HL-60/S4 treated with phorbol 12-myristate 13-acetate at 8.2 ng/mL for 4 days and 3 days (cell line): ENCODE results near the gene NDUFB7.
"Not testable (repeated sequence)": the region's sequence is repeated elsewhere in the genome, so short reads cannot be mapped to it uniquely, and the experiment has no call there.

Experiments used
- in situ Hi-C: fragments of 300-500 bp; cut with MboI; formaldehyde crosslinking; loops from 2 replicates; pipeline ENCODE4 v1.15.0; 2022; ENCODE audit warnings: low sequenced_read_pairs

NDUFB7 gene

DNA sequence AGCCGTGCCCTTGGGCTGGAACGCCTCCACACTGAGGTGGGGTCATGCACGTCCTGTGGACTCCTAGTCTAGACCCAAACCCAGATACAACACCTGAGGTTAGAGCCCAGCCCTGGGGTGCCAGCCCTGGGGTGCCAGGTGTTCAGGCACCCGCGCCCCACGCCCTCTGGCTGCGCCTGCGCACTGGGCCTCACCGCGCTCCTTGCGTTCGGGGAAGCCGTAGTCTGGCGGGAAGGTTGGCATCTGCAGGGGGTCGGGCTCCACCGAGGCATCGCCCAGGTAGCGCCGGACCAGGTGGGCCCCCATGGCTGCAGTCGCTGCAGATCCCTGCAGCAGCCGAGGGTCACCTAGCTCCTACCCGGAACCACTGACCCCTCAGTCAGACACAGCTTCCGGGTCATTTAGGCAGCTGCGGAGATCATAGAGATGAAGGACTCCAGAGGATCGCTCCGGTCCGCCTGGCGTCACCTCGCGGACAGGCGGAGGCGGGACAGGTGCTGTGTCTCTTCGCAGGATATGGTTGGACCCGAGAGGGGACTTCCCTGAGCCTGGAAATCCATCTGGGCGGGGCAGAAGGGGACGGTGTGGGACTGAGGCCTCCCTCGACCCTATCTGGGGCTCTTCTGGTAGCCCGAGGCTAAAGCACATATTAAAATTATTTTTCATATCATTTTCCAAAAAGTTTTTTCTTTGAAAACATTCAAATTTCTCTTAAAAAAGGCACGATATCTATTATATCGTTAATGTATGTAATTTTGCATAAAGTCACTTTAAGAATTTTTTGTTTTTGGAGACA lies at the start of gene NDUFB7:
Gene NDUFB7 (minus strand): TSS at position 372 of the 796 bp plus-strand sequence. CDS start 66 bp downstream, at position 306.
- in situ Hi-C loops = loop anchor here (5.0 kb wide), 1 partner anchor 115 kb away; no protein-coding TSS in a partner anchor

DNA sequence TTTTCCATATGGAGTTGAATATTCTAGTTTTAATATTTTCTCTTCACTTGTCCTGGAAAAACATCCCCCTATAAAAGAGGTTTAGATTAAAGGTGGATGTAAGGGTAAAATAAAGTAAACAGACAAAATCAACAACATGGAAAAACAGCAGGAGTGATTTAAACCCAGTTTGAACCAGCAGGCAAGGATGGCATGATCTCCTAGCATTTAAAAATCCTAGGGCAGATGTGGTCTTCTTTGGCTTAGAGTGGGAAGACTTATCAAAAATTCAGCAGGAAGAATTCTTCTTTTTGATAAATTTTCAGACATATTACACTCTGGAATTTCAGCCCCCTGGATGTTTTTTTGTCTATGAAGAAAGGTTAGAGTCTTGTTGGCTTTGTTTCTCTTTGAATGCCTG lies 47.5 kb upstream of the NDUFB7 start:
- in situ Hi-C loops = no loop called here

DNA sequence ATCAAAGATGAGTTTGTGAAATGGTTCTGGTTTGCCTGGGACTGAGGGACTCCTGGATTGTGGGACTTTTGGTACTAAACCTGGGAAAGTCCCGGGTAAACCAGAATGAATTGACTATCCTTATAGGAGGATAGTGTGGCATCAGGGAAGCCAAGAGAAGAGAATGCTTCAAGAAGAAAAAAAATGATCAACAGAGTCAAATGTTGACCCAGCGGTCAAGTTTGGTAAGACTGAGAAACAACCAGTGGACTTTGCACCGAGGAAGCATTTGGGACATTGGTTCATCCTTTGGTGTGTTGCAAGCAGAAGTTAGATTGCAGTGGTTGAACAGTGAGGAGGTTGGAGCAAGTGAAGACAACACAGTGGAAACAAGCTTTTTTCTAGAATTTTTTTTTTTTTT lies 44.5 kb upstream of the NDUFB7 start:
- in situ Hi-C loops = no loop called here

GRCh38 chr19:14615623-14616022 lies 43.8 kb upstream of the NDUFB7 start:
- in situ Hi-C loops = no loop called here

DNA sequence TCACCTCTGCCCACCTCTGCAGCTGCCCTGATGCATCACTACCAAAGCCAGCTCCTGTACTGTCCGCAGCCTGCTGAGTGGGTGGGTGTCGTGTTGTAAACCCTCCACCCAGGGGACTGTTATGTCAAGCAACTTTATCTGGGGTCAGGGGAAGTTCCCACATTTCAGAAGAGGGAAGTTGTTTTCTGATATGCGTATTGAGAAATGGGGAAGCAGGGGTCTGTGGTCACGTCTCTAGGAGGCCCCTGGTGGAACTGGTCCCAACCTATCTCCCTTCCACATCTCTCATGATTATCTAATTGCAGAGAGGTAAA lies 42.2 kb upstream of the NDUFB7 start:
- in situ Hi-C loops = no loop called here

- in situ Hi-C loops = not testable (repeated sequence)
Measured at GRCh38 chr19:14613399-14614098, 41.7 kb upstream of the NDUFB7 start.

DNA sequence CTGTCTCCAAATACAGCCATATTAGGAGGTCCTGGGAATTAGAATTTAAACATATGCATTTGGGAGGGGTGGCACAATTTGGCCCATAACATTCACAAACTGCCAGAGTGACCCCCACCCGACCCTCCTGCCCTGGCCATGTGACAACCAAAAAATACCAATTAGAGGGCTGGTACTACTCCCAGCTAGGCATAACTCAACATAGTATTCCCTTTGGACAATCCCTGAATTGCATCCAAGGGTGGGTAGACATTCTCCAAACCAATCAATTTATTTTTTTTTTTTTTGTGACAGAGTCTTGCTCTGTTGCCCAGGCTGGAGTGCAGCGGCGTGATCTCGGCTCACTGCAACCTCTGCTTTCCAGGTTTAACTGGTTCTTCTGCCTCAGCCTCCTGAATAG lies 40.8 kb upstream of the NDUFB7 start:
- in situ Hi-C loops = no loop called here

- in situ Hi-C loops = not testable (repeated sequence)
Measured at GRCh38 chr19:14612242-14612641, 40.4 kb upstream of the NDUFB7 start.

- in situ Hi-C loops = no loop called here
Measured at GRCh38 chr19:14611051-14611450, 39.2 kb upstream of the NDUFB7 start.

- in situ Hi-C loops = no loop called here
Measured at GRCh38 chr19:14606627-14607026, 34.8 kb upstream of the NDUFB7 start.

- in situ Hi-C loops = no loop called here
Measured at GRCh38 chr19:14603990-14604387, 32.1 kb upstream of the NDUFB7 start.

- in situ Hi-C loops = no loop called here
Measured at GRCh38 chr19:14599548-14600147, 27.8 kb upstream of the NDUFB7 start.

GRCh38 chr19:14595558-14595957 lies 23.7 kb upstream of the NDUFB7 start:
- in situ Hi-C loops = no loop called here

GRCh38 chr19:14589433-14589832 lies 17.6 kb upstream of the NDUFB7 start:
- in situ Hi-C loops = not testable (repeated sequence)

- in situ Hi-C loops = not testable (repeated sequence)
Measured at GRCh38 chr19:14585187-14585586, 13.3 kb upstream of the NDUFB7 start.

DNA sequence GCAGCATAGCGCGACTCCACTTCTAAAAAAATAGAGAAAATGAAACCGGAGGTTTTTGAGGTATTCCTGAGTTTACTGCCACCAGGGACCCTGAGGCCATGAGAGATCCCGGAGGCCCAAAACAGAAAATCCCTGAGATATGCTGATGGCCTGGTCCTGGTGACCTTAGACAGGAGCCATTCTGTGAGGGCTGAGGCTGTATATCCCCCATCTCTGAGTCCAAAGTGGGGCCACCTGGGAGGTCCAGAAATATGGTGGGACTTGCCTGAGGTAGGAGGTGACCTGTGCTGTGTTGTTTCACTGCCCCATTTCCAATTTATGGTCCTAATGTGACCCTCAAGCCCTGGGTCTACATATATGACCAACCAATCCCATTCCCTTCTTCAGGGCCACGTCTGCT lies 12.5 kb upstream of the NDUFB7 start:
- in situ Hi-C loops = not testable (repeated sequence)

GRCh38 chr19:14582894-14583340 lies 11.1 kb upstream of the NDUFB7 start, which contains the start of gene CLEC17A:
TSS of gene CLEC17A (plus strand) at chr19:14583084. CDS start at chr19:14583161, 77 bp downstream.
- in situ Hi-C loops = no loop called here

DNA sequence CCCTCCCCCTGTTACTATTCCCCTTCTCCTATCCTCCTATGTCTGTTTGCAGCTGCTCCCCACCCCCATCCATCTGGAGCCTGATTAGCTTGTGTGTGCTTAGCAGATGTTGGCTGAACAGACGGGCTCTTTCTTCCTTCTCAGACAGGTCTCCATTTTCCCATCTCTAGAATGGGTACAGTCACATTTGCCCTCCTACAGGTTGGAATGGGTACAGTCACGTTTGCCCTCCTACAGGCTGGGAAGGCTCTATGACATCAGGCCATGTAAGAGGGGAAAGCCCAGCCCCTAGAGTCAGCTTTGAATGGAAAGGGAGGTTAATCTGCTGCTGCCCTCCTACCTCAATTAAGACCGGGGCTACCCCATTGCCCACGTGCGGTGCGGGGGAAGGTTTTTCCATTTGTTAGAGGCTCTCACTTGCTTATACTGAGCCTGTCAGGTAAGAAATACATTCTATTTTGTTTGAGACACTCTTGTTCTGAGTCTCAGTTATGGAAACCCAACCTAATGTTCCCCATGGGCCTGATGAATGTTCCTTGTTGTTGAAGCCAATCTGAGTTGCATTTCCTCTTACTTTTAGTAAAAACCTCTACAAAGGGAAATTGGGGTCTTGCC lies 8.9 kb upstream of the NDUFB7 start:
- in situ Hi-C loops = no loop called here

DNA sequence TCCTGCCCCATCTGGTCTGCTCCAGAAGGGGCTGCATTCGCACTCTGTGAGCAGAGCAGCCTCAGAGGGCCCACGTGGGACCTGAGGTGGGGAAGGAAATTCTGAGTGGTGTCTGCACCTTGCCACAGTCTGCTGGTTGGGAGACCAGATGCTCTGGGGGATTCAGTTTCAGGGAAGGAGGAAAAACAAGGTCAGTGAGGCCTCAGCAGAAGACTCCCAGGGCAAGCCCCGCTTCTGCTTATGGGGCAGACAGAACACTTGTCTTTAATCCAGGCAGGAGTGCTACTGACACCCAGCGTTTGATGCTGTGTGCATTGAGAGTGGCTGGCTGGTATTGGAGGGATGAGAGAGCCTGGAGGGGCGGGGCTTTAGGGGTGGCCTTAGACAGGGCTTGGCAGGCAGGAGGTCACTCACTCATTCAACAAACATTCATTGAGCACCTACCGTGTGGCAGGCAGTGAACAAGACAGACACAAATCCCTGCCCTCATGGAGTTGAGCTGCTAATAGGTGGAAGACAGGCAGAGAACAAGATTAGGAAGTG lies 6.1 kb upstream of the NDUFB7 start:
- in situ Hi-C loops = no loop called here

DNA sequence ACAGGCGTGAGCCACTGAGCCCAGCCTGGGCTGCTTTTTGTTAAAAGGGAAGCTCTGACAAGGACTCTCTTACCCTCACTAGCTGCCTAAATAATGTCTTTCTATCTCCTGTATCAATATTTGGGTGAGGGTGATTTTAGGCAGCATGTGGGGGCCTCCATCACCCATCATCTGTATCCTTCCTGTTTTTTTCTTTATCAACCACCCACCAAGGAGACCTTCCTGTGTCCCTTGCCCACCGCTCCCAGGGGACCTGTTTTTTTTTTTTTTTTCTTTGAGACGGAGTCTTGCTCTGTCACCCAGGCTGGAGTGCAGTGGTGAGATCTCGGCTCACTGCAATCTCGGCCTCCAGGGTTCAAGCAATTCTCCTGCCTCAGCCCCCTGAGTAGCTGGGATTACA lies 5.4 kb upstream of the NDUFB7 start:
- in situ Hi-C loops = no loop called here

DNA sequence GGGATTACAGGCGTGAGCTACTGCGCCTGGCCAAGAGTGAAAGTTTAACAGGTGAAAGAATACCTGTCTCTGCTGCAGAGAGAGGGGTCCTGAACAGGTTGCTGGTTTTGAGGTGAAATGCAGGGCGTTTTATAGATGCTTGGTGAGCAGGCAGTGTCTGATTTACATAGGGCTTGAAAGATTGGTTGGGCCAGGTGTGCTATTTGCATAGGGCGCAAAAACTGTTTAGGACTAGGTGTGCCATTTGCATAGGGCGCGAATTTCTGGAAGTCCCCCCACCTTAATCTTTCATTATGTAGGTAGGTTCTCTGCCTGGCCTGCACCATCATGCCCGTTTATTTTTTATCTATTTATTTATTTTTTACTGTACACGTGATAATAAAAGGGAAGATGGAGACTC lies 4.5 kb upstream of the NDUFB7 start:
- in situ Hi-C loops = no loop called here
